HEK293 (cell line): ENCODE results near the gene TRUB2.

Source experiments
- CTCF ChIP-seq: fragments of 450-650 bp; formaldehyde crosslinking; IDR thresholded peaks from 2 replicates; pipeline ENCODE4 v1.5.1; 2016; ENCODE audit warnings: missing biosample characterization, missing genetic modification characterization
- ZBTB1 ChIP-seq: fragments of 450-650 bp; formaldehyde crosslinking; IDR thresholded peaks from 2 replicates; pipeline ENCODE4 v1.5.1; 2016; ENCODE audit warnings: missing biosample characterization, missing genetic modification characterization
- ZNF202 ChIP-seq: fragments of 450-650 bp; formaldehyde crosslinking; IDR thresholded peaks from 2 replicates; pipeline ENCODE4 v1.5.1; 2016; ENCODE audit warnings: missing biosample characterization, missing genetic modification characterization, borderline replicate concordance
- ZNF510 ChIP-seq: fragments of 450-650 bp; formaldehyde crosslinking; IDR thresholded peaks from 2 replicates; pipeline ENCODE4 v1.5.1; 2018; ENCODE audit warnings: mild to moderate bottlenecking, missing genetic modification characterization, missing biosample characterization; ENCODE audit not compliant: insufficient replicate concordance
- ZNF549 ChIP-seq: fragments of 450-650 bp; IDR thresholded peaks from 2 replicates; pipeline ENCODE4 v1.5.1; 2018; ENCODE audit warnings: missing biosample characterization, missing genetic modification characterization, mild to moderate bottlenecking, inconsistent platforms, moderate library complexity
- ZNF596 ChIP-seq: fragments of 450-650 bp; IDR thresholded peaks from 2 replicates; pipeline ENCODE4 v1.5.0; 2018; ENCODE audit warnings: missing biosample characterization, mild to moderate bottlenecking, missing genetic modification characterization, moderate library complexity

GRCh38 chr9:128362774-128363173 lies 40.5 kb upstream of the TRUB2 start:
- TF ChIP-seq CTCF (tag by site-specific recombination) (no peak), ZNF202 (no peak), ZBTB1 (tag by site-specific recombination) (no peak), ZNF596 (tag by site-specific recombination) (no peak), ZNF549 (no peak), ZNF510 (tag by site-specific recombination) (no peak)
